ENCODE results near the gene MAML1.

- TF ChIP-seq, protein P1, sequence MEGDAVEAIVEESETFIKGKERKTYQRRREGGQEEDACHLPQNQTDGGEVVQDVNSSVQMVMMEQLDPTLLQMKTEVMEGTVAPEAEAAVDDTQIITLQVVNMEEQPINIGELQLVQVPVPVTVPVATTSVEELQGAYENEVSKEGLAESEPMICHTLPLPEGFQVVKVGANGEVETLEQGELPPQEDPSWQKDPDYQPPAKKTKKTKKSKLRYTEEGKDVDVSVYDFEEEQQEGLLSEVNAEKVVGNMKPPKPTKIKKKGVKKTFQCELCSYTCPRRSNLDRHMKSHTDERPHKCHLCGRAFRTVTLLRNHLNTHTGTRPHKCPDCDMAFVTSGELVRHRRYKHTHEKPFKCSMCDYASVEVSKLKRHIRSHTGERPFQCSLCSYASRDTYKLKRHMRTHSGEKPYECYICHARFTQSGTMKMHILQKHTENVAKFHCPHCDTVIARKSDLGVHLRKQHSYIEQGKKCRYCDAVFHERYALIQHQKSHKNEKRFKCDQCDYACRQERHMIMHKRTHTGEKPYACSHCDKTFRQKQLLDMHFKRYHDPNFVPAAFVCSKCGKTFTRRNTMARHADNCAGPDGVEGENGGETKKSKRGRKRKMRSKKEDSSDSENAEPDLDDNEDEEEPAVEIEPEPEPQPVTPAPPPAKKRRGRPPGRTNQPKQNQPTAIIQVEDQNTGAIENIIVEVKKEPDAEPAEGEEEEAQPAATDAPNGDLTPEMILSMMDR (IDR thresholded peaks at IDR 0.05; ENCODE audit: borderline replicate concordance, extremely low read depth, low read length, poor library complexity, severe bottlenecking): no peak
- TF ChIP-seq EZH2 (IDR thresholded peaks at IDR 0.05; ENCODE audit: borderline replicate concordance, low read depth, low read length, severe bottlenecking): no peak
Observed at GRCh38 chr5:179764056-179764455, 31.4 kb downstream of the MAML1 start.
